WTC11 (cell line): ENCODE measurements around the gene PHLDA2. TPM values are rescaled to one million over a fixed set of nuclear protein-coding genes. Genes with fewer than 3 reads are reported as not detected.

ENCODE experiments used
- ATAC-seq: fragments of 200-7000 bp; cut with Tn5 transposase; 2 replicates; pipeline ENCODE4 v1.10.0; 2021; ENCODE audit warnings: mild to moderate bottlenecking, moderate library complexity
- CTCF ChIA-PET: fragments of 300-600 bp; sonication (Branson Sonifier 250); formaldehyde crosslinking; loops from one replicate; lab custom pipeline; 2021; ENCODE audit warnings: antibody characterized with exemption; lab: Charles Lee
- POLR2A ChIA-PET: fragments of 350-600 bp; sonication (Branson Sonifier 250); formaldehyde crosslinking; loops from one replicate; lab custom pipeline; 2021; ENCODE audit warnings: antibody characterized with exemption; lab: Charles Lee
- DNase-seq: peaks from one replicate; pipeline ENCODE4 v3.0.0; 2021; ENCODE audit warnings: low spot score
- H3K27ac Mint-ChIP-seq: 2 replicates; pipeline ENCODE4 v1.8.0; 2021; ENCODE audit warnings: mixed read lengths
- H3K27me3 Mint-ChIP-seq: 2 replicates; pipeline ENCODE4 v1.8.0; 2021; ENCODE audit warnings: low read depth, mild to moderate bottlenecking, moderate library complexity, mixed read lengths
- H3K36me3 Mint-ChIP-seq: 2 replicates; pipeline ENCODE4 v1.8.0; 2021; ENCODE audit warnings: mixed read lengths
- H3K4me1 Mint-ChIP-seq: 2 replicates; pipeline ENCODE4 v1.8.0; 2022; ENCODE audit warnings: mixed read lengths
- H3K4me3 Mint-ChIP-seq: 2 replicates; pipeline ENCODE4 v1.8.0; 2021; ENCODE audit warnings: mild to moderate bottlenecking, moderate library complexity, mixed read lengths
- H3K9me3 Mint-ChIP-seq: 2 replicates; pipeline ENCODE4 v1.8.0; 2021; ENCODE audit warnings: mixed read lengths
- AR ChIP-seq: fragments of 250-450 bp; sonication (Bioruptor Pico); IDR thresholded peaks from 2 replicates; pipeline ENCODE4 v1.9.0; 2021; ENCODE audit warnings: mild to moderate bottlenecking
- CREB1 ChIP-seq: sonication (generic); formaldehyde crosslinking; IDR thresholded peaks from 2 replicates; pipeline ENCODE4 v1.8.0; 2023; ENCODE audit warnings: mild to moderate bottlenecking, missing genetic modification reagents
- EMX1 ChIP-seq: fragments of 250-450 bp; sonication (Bioruptor Pico); IDR thresholded peaks from 2 replicates; pipeline ENCODE4 v1.8.0; 2021; ENCODE audit warnings: mild to moderate bottlenecking
- GRHL2 ChIP-seq: fragments of 250-450 bp; sonication (Bioruptor Pico); IDR thresholded peaks from 2 replicates; pipeline ENCODE4 v1.8.0; 2022; ENCODE audit warnings: mild to moderate bottlenecking, moderate library complexity; ENCODE audit not compliant: insufficient replicate concordance, severe bottlenecking
- HMGA2 ChIP-seq: fragments of 250-450 bp; sonication (Bioruptor Pico); IDR thresholded peaks from 2 replicates; pipeline ENCODE4 v1.4.0; 2021; ENCODE audit warnings: mild to moderate bottlenecking, moderate library complexity
- JUN ChIP-seq: sonication (generic); formaldehyde crosslinking; IDR thresholded peaks from 2 replicates; pipeline ENCODE4 v1.8.0; 2023; ENCODE audit warnings: mild to moderate bottlenecking, missing genetic modification reagents
- MAX ChIP-seq: sonication (generic); formaldehyde crosslinking; IDR thresholded peaks from 2 replicates; pipeline ENCODE4 v1.8.0; 2022; ENCODE audit warnings: mild to moderate bottlenecking, missing genetic modification reagents
- PRDM15 ChIP-seq: sonication (generic); formaldehyde crosslinking; IDR thresholded peaks from 2 replicates; pipeline ENCODE4 v1.8.0; 2022; ENCODE audit warnings: missing genetic modification reagents
- RORB ChIP-seq: fragments of 250-450 bp; sonication (Bioruptor Pico); IDR thresholded peaks from 2 replicates; pipeline ENCODE4 v1.9.0; 2021; ENCODE audit warnings: mild to moderate bottlenecking
- SP1 ChIP-seq: sonication (generic); formaldehyde crosslinking; conservative IDR thresholded peaks from 2 replicates; pipeline ENCODE4 v1.8.1; 2022; ENCODE audit warnings: missing genetic modification reagents
- TCF7 ChIP-seq: sonication (generic); formaldehyde crosslinking; IDR thresholded peaks from 2 replicates; pipeline ENCODE4 v1.8.0; 2022; ENCODE audit warnings: mild to moderate bottlenecking, low read depth, missing genetic modification reagents, moderate library complexity
- ZBTB21 ChIP-seq: sonication (generic); formaldehyde crosslinking; IDR thresholded peaks from 2 replicates; pipeline ENCODE4 v1.8.1; 2023; ENCODE audit warnings: mild to moderate bottlenecking, missing genetic modification reagents, borderline replicate concordance
- ZNF263 ChIP-seq: sonication (generic); formaldehyde crosslinking; IDR thresholded peaks from 2 replicates; pipeline ENCODE4 v1.8.1; 2022; ENCODE audit warnings: low read depth, mild to moderate bottlenecking, moderate library complexity, missing genetic modification reagents
- ZNF317 ChIP-seq: sonication (generic); formaldehyde crosslinking; IDR thresholded peaks from 2 replicates; pipeline ENCODE4 v1.8.1; 2023; ENCODE audit warnings: low read depth, mild to moderate bottlenecking, moderate library complexity, missing genetic modification reagents, borderline replicate concordance
- ZNF396 ChIP-seq: fragments of 250-450 bp; sonication (Bioruptor Pico); IDR thresholded peaks from 2 replicates; pipeline ENCODE4 v1.8.0; 2021; ENCODE audit warnings: mild to moderate bottlenecking, moderate library complexity, borderline replicate concordance
- ZNF425 ChIP-seq: fragments of 250-450 bp; sonication (Bioruptor Pico); conservative IDR thresholded peaks from 2 replicates; pipeline ENCODE4 v1.9.0; 2021; ENCODE audit warnings: mild to moderate bottlenecking
- total RNA-seq: library from RNA; stranded (reverse); gene quantifications from 3 replicates; pipeline ENCODE4 v1.2.3, GENCODE V29; 2021

PHLDA2 gene
- total RNA-seq, 1 experiment from 2014 or later, result 9.6 TPM

- Mint-ChIP-seq H3K27me3 (no peaks in the 10 kb centered on the region), H3K4me3 (no peak overlapping the region), H3K27ac (no peak overlapping the region; the same call in none of the 2 replicates), H3K36me3 (peaks cover 85% of the 10 kb centered on the region), H3K9me3 (no peaks in the 10 kb centered on the region), H3K4me1 (peaks cover 18% of the 10 kb centered on the region)
- ChIA-PET POLR2A (no interaction called here), CTCF (no interaction called here)
- TF ChIP-seq GRHL2 (CRISPR knock-in tag), result no peak
- ATAC-seq, result no peak
- DNase-seq, result no peak
Measured at GRCh38 chr11:2951231-2952110, 22.3 kb upstream of the PHLDA2 start.

GRCh38 chr11:2950825-2951224 lies 21.6 kb upstream of the PHLDA2 start:
- no peak for ATAC-seq
- DNase-seq, result no peak
- POLR2A ChIA-PET, result no interaction called here
- Mint-ChIP-seq H3K27ac (no peak overlapping the region), H3K9me3 (no peaks in the 10 kb centered on the region), H3K4me3 (no peak overlapping the region), H3K27me3 (no peaks in the 10 kb centered on the region), H3K36me3 (peaks cover 79% of the 10 kb centered on the region), H3K4me1 (peaks cover 25% of the 10 kb centered on the region)
- CTCF ChIA-PET, result no interaction called here
- TF ChIP-seq HMGA2 (CRISPR knock-in tag) (no peak), AR (no peak)

- ATAC-seq, result no peak
- no peak for DNase-seq
- TF ChIP-seq MAX (CRISPR knock-in tag) (no peak), SP1 (no peak), JUN (CRISPR knock-in tag) (no peak), TCF7 (CRISPR knock-in tag) (no peak), ZNF396 (CRISPR knock-in tag) (no peak), CREB1 (CRISPR knock-in tag) (no peak), ZNF317 (CRISPR knock-in tag) (no peak), ZBTB21 (no peak), ZNF263 (CRISPR knock-in tag) (no peak)
- TF ChIP-seq, all 79 proteins: peak for 0
- H3K27ac Mint-ChIP-seq, result no peak overlapping the region
- peaks cover 75% of the 10 kb centered on the region for H3K36me3 Mint-ChIP-seq
- ChIA-PET CTCF (no interaction called here), POLR2A (no interaction called here)
- H3K27me3 Mint-ChIP-seq, result no peaks in the 10 kb centered on the region
- H3K4me1 Mint-ChIP-seq, result peaks cover 34% of the 10 kb centered on the region
- H3K4me3 Mint-ChIP-seq, result no peak overlapping the region
- H3K9me3 Mint-ChIP-seq, result no peaks in the 10 kb centered on the region
Measured at GRCh38 chr11:2949920-2950319, 20.7 kb upstream of the PHLDA2 start.

GRCh38 chr11:2947744-2948143 lies 18.5 kb upstream of the PHLDA2 start:
- Mint-ChIP-seq H3K27me3 (no peaks in the 10 kb centered on the region), H3K9me3 (no peaks in the 10 kb centered on the region), H3K4me1 (peaks cover 37% of the 10 kb centered on the region), H3K4me3 (no peak overlapping the region), H3K27ac (0 out of 2 replicates have a peak overlapping the region, but pooled peaks have one; percentile 43), H3K36me3 (peaks cover 67% of the 10 kb centered on the region)
- TF ChIP-seq PRDM15 (no peak), ZNF425 (CRISPR knock-in tag) (no peak), RORB (no peak), EMX1 (CRISPR knock-in tag) (no peak), SP1 (no peak)
- POLR2A ChIA-PET, result interaction anchor here (0.6 kb wide), 2 partner anchors 12 to 28 kb away, joined by 3 to 5 read pairs; no protein-coding TSS in a partner anchor
- DNase-seq (no peak), ATAC-seq (no peak)
- CTCF ChIA-PET, result no interaction called here
